HG03066 (cell line): ENCODE data around the gene DLGAP1.

ENCODE experiments used
- ATAC-seq: cut with Tn5 transposase; IDR thresholded peaks from one replicate; pipeline ENCODE4 v1.9.1; 2021; ENCODE audit warnings: low read depth; ENCODE audit not compliant: unreplicated experiment

DLGAP1 gene

DNA sequence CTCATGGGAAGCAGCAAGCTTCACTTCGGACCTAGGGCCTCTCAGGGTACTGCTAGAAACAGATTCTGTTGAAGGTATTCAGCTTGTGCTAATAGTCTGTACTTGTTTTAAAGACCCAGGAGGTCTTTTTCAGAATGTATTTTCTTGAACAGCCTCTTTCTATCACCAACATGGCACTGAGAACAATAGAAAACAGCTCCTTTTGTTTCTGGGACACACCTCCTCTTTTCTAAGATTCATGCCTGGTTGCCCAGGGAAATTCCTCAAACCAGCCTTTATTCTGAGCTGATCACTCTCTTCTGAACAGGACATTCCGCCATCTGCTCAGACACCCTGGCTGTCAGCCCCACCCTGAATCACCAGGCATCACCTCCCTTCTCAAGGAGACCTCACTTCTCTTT lies 615.5 kb downstream of the DLGAP1 start:
- no peak for ATAC-seq

DNA sequence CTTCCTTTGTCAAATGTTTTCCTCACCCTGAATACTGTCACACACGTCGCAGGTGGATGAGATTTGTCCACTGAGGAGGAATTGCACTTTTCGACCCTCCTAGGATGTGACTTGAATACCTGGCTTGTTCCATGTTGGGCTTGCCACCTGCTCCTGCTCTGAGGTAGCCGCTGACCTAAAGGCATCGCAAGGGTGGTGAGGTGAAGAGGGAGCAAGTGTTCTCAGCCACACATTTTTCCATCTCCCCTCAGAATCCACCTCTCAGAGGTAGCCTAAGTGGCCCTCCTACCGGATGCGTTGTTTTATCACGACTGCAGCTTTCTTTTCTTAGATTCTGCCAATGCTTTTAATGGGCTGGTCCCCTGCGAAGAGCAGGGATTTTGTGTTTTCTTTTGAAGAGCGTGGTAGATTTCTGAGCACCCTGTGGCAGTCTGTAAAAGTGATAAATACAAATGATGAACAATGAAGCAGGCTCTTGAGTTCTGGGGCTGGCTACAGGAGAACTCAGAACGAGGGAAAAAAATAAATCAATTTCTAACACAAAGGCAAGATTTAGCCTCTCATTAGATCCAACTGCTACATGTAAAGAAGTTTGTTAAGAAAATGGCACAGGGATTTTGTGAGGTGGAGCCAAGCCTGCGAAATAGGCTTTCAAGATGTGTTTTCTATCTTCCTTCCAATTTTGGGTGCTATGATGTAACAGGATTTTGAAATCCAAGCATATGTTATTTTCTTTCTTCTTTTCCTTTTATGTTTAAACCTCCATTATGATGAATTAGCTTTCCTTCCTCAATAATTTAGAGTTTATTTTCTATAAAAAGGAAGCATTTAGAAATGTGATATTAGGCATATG lies 618.4 kb downstream of the DLGAP1 start:
- no peak for ATAC-seq

DNA sequence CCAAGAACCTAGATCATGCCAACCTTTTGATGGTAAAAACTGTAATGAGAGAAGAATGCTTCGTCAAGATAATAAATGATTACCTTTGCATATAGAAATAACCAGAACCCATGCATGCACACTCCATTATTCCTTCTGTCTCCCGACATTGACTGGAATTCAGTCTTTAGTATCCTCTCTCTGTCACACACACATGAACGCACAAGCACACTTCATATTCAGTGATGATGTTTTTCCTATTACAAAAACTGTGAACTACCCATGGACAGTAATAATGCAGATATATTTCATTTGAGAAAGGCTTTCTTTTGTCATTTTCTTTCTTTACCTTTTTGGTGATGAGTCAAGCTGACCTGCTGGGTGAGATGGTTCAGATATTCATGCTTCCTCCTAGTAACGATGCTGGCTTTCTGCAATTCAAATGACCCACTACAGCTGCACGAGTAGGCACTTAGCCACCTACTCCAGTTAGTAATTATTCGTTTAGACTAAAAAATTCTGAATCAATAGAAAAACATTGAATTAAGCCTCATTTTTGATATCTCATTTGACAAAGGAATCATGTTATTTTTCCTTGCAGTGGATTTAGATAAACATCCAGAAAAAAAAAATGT lies 623.0 kb downstream of the DLGAP1 start:
- no peak for ATAC-seq

DNA sequence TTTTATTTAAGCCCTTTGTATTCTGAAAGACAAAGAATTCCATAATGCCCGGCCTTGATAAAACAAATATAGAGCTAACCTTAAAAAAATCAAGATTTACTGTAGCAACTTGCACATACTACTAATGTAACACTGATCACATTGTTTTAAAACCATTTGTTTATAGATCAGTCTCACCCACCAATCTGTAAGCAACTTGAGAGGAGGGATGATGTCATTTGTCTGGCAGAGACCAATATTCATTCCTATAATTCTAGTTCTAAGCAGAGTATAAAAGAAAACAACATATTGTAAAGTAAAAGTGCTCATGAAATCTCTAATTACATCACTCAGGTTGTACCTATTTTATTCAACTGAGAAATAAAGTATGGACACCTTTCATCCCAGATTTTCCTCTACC lies 624.5 kb downstream of the DLGAP1 start:
- ATAC-seq, result no peak

DNA sequence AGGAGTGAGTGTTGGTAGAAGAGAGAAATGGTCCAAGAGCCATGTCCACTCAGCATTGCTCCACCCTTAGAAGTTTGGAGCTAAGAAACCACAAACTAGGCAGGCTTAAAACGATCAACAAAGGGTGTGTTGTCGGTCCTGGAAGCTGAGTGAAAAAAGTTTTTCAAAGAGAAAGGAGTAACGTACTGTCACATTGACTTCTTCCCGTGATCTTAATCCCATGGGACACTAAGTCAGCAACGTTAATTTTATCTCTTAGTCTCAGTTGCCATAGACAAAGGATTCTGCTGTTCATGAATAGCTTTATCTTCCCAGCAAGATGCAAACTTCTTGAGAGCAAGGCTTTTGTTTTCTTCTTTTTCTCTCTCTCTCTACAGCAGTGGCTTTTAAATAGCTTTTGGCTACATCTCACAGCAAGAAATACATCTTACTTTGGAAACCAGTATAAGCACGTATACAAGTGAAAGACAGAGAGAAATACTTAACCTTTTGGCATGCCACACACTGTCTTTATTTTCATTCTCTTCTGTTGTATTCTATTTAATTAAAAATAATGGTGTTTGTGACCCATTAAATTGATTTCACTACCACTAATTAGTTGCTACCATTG lies 627.8 kb downstream of the DLGAP1 start:
- no peak for ATAC-seq

DNA sequence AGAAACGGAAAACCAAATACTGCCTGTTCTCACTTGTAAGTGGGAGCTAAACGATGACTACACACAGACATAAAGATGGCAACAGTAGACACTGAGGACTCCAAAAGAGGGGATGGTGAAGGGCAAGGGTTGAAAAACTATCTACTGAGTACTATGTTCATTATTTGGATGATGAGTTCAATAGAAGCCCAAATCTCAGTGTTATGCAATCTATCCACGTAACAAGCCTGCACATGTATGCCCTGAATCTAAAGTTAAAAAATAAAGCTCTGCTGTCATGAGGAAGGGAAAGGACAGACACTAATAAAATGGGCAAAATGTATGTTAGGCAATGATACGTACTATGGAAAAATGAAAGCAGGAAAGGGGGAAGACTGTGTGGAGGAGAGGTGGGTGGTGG lies 629.1 kb downstream of the DLGAP1 start:
- ATAC-seq, result no peak

DNA sequence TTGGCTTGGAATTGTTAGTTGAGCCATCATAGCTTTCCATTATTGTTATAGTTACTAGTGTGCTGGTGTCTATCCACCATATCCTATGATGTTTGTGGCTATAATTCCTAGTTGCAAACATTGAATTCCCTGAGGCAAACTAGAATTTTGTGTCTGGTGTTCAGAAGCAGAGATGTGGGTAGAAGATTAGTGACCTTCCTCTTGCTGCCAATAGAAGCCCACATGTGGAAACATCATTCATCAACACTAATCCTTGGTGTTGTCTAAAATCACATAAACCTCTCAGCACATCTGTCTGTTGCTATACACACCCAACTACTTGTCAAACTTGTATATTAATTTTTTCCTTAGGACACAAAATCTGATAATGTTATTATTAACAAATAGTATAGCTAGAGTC lies 631.0 kb downstream of the DLGAP1 start:
- ATAC-seq, result no peak

DNA sequence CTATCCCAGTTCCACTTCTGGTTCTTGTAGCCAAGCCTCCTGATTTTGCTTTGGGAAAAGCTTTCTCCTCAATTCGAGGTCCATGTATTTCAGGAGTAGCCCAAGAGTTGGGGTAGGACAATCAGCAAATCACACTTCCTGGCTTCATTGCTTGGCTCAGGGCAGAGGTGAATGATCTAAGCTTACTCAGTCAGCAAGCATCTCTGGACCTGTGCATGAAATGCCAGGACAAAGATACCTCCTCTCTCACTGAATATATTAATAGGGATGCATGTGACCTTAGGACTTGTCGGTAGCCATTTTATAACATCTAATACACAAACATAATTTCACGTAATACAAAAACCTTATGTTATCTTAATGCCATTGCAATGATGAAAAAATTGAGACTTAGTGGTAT lies 632.0 kb downstream of the DLGAP1 start:
- no peak for ATAC-seq

DNA sequence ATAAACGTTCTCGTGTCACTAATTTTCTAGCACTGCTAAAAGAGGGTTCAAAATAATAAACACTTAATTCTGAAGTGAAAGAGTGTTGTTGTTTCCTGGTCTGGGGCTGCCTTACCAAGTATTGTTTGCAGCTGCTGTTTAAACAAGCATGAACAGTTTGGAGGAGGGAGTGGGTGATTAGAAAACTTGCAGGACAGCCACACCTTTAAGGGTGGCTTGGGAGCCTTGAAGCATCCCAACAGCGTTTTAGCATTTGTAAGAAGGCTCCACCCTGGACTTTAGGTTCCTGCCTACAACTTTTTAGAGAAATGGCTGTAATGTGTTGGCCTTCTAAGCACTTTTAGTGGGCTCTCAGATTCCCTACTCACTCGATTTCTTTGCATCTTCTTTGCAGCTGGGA lies 633.6 kb downstream of the DLGAP1 start:
- no peak for ATAC-seq

DNA sequence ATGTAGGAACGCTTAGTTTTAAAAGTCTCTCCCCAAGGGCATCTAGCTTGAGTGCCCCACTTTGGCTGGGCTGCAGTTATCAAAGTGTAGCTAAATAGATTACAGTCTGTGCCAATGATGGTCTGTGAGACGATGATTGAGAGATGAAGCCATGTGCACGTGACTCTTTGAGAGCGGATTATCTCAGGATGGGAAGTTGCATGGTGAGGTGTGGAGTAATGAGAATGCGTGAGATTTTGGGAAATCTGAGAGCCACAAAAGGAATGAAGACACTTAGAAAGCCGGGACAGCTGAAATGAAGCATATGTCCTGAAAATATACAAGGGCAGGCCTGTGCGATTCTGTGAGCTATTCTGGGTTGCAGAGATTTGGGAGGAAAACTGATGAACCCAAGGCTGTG lies 635.1 kb downstream of the DLGAP1 start:
- no peak for ATAC-seq

DNA sequence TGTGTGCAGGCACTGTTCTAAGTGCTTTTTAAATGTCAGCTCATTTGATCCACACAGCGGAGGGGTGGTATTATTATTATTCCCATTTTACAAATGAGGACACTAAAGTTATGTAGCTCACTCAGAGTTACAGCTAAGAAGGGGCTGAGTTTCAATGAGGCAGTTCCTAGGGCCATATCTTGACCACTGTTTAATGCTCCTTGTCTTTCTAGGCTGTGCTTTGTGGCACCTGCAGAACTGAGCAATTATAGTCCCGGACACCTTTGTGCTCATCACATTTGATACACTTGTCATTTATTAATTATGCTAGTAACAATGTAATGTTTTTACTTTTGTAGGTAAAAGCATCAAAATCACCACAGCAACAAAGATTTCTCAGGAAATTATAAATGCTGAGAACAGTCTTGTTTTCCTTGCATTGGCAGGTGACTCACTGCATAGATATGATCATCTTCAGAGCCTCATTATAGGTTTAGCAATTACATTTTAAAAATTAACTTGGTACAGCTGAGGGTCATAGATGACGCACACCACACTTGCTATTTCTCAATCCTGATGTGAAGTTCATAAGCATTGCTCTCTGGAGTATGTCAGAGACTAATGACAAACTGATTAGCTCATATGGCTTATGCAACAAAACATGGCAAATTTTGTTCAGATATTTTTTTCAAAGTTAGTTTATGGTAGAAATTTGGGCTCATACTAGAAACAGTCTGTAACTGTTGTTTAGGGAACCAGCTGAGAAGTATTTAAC lies 638.3 kb downstream of the DLGAP1 start:
- ATAC-seq, result no peak

DNA sequence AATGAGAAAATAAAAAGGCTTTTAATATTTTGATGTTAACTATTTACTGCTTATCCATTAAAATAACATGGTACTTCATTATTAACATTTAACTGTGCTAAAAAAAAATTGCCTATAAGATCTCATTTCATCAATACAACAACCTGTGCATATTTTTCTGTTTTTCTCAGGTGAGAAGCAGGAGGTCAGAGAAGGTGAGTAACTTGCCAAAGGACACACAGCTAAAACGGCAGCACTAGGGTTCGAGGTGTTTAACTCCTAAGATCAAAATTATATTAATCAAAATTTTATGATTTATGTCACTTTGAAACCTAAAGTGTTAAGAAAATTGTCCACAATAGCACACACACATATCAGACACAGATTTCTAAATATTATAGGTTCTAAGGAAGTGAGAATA lies 639.1 kb downstream of the DLGAP1 start:
- no peak for ATAC-seq

DNA sequence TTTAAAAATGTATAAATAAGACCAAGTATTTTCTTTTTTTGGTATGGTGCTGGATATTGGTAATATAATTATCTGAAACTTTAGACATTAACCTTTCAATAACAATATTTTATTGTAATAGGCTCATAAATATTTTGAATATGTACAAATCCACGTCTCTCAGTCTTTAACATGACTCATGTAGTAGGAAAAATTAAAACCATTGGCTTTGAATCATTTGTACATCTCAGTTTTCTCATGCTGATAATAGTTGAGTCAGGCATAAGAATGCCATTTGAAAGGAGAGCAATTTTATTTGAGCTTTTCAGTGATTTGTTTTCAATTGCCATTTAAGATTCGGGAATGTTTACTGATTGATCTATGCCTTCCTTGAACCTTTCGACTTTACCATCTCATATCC lies 640.3 kb downstream of the DLGAP1 start:
- ATAC-seq, result no peak

DNA sequence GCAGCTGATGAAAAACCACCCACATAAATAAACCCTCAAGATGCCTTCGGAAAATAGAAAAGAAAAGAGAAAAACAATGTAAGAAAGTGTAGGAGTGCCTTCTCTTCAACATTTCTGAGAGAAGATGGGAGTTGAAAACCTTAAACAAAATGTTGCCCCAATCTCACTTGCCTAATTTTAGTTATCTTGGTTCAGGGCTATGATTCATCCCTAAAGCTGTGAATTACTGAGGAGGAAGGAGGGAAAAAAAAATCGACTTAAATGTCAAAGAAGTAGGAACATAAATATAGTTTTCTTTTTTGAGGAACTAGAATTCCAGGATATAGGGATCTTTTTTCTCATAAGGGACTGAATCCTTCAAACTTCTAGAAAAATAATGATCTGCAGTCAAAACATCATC lies 644.8 kb downstream of the DLGAP1 start:
- ATAC-seq, result no peak

DNA sequence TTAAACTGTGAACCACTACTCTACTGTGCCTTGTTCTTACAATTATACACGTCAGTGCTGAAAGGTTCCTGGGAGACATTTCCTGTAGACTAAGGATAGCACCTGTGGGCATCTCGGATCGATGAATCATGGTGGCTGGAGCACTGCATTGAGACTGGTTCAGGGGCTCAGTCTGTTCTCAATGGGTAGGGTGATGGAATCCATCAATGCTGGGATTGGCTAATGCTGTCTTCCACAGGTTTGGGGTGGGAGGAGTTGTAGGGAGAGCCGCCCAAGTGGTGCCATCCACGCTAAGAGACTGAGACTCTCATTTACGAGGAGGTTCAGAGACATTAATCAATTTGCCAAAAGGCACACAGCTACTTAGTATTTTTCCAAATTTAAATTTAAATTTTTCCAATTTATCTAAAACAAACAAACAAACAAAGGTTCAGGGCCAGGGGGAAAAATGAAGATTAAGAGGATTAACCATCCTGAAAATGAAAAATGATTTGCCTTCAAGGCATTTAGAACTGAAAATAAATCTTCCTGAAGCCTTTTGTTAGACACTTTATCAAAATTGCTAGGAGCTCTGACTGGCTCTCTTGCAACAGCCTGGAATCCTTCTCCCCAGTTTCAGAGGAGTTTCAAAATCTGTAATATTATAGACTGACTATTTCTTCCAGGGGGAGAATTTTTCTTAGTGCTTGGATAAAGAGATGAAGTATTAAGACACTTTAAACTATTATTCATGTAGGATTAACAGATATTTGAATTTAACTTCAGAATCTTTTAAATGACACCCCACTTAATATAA lies 645.9 kb downstream of the DLGAP1 start:
- ATAC-seq, result no peak

DNA sequence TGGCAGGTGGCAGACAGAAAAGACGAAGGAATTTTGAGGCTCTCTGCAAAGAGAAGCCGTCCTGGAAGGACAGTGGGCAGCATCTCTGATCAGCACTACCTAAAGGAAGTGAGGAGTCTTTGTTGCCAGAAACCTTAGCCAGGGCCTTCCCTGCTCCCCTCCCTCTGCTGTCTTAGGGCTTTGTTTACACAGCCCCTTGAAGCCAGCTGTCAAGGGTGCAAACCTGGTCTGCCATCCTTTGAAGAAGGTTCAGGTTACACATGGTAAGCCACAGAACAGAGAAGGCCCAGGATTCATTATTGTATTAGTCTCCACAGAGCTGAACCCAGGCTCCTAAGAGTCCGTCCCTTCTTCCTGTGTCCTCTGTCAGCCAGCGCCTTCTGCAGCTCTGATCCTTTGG lies 648.5 kb downstream of the DLGAP1 start:
- no peak for ATAC-seq

DNA sequence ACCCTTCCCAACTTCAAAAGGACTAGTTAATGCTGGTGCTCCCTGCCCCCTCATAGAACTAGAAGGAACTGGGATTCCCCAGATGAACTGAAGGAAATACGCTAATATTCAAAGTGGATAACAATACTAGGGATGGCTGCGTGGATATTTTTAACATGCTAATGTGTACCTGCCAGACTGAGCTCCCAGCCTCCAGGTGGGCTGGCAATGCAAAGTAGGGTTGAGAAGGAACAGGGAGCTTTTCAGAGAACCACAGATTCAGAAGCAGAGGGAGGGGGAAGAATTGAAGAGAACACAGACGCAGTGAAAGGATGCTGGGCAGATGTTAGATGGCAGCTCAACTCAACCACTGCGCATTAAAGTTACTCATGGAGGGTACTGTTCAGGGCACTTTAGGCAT lies 650.8 kb downstream of the DLGAP1 start:
- ATAC-seq, result no peak

DNA sequence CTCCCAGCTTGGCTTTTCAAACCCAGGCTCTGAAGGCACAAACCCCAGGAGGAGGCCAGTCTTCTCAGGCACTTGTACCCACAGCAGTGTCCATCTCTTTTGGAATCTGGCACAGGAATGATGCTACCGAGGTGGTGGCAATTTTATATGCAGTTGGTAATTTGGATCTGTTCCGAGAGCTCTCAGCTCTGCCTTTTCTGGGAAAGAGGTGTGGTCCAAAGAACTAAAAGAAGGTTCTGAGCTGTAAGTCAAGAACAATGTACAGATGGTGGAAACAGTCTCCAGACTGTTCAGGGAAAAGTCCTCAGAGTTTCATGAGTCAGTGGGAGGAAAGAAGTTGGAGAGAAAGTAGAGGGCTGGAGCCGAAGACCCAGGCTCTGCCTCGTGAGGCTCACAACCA lies 651.8 kb downstream of the DLGAP1 start:
- no peak for ATAC-seq

DNA sequence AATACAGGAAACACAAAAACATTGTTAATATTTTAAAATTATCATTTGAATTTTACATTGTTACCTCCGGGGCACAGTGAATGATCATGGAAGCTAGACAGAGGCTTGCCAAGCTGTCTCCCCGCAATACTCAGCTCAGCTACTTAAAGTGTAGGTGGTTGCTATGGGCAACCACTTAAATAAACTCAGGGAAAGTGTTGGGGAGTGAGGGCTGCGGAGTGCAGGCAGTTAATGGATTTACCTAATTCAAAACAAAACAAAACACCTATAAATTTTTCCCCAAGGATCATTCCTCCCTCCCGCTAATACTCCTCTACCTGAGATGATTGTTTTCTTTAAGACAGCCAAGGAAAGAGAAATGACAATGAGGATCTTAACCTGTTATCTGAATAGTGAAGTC lies 655.6 kb downstream of the DLGAP1 start:
- ATAC-seq, result no peak

DNA sequence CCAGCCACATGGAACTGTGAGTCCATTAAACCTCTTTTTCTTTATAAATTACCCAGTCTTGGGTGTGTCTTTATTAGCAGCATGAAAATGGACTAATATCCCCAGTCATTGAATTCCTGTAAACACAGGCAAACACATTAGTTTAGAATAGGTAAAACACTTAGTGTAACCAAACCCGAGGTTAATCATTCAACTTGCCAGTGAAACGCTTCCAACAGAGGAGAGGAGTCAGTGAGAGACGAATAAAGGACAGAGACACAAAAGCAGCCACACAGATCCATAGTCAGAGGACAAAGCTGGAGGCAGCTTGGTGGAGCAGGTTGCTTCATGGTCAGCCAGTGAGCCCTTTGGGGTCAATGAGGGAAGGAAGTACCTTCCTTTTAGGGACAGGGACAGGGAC lies 657.1 kb downstream of the DLGAP1 start:
- no peak for ATAC-seq
